Measurements from ENCODE around the gene OR2L13. TPM values are rescaled to one million over a fixed set of nuclear protein-coding genes. Genes with fewer than 3 reads are reported as not detected.

The OR2L13 gene
- total and polyA plus RNA-seq, 2 donors (not counting 3 experiments of a cell fraction or from before 2014, with no cell fraction given): not detected

GRCh38 chr1:248054671-248055070 lies 40.3 kb upstream of the OR2L13 start:
- POLR2A ChIA-PET: no interaction called here

More at GRCh38 chr1:248054671-248055070, 40.3 kb upstream of the OR2L13 start:
- H3K27me3 ChIP-seq (ENCODE audit: control insufficient read depth in 2 of 2, insufficient read depth in 2 of 2, low read length in 2 of 2): no peaks in the 10 kb centered on the region
- H3K9me3 ChIP-seq (replicated peaks; ENCODE audit: control insufficient read depth, insufficient read depth, low read length): peaks cover 7% of the 10 kb centered on the region
- DNase-seq (ENCODE audit: low read depth, low spot score) (no peak), FAIRE-seq (no peak)
- H3K4me3 ChIP-seq (replicated peaks in 1 of 3; ENCODE audit: insufficient read depth in 1 of 3, low read depth in 1 of 3, low read length in 3 of 3): no peak overlapping the region
- BruUV-seq (replicated peaks): no TSS peak
- no peaks in the 10 kb centered on the region for H3K36me3 ChIP-seq (ENCODE audit: control insufficient read depth in 2 of 2, extremely low read depth in 1 of 2, insufficient read depth in 2 of 2, low read length in 2 of 2)
- CTCF ChIA-PET: no interaction called here
- dilution Hi-C loops (cut with MboI; ENCODE audit: extremely low pct_ligation_motif_present, low sequenced_read_pairs): no loop called here
- no peak overlapping the region for H3K4me2 ChIP-seq (ENCODE audit: insufficient read depth, low read length)
- H3K79me2 ChIP-seq (ENCODE audit: control insufficient read depth, insufficient read depth, low read length): no peaks in the 10 kb centered on the region
- no peaks in the 10 kb centered on the region for H3K9me1 ChIP-seq (replicated peaks; ENCODE audit: control insufficient read depth, extremely low read depth, insufficient read depth, low read length)
- no peaks in the 10 kb centered on the region for H3K4me1 ChIP-seq (ENCODE audit: control insufficient read depth, extremely low read depth, insufficient read depth, low read length)
- H2AFZ ChIP-seq (ENCODE audit: low read depth, low read length): no peak overlapping the region
- intact Hi-C loops (cut with micrococcal nuclease): no loop called here
- H3K27ac ChIP-seq (ENCODE audit: insufficient read depth, low read depth, low read length): no peak overlapping the region
- TF ChIP-seq JUN (IDR thresholded peaks at IDR 0.05; ENCODE audit: borderline replicate concordance, insufficient read depth, insufficient read length, low read depth) (no peak), CTCF (IDR thresholded peaks at IDR 0.05; ENCODE audit: extremely low read depth in 1 of 2, insufficient read depth in 1 of 2, low read depth in 1 of 2, low read length in 2 of 2) (no peak), POLR2A (IDR thresholded peaks at IDR 0.05; ENCODE audit: low read depth, low read length) (no peak), MYC (IDR thresholded peaks at IDR 0.05; ENCODE audit: low read depth, low read length) (no peak), GATA2 (IDR thresholded peaks at IDR 0.05; ENCODE audit: insufficient read depth, insufficient read length, low read depth, low read length) (no peak), FOS (IDR thresholded peaks at IDR 0.05; ENCODE audit: borderline replicate concordance, insufficient read depth, low read length) (no peak), EZH2 (IDR thresholded peaks at IDR 0.05; ENCODE audit: borderline replicate concordance, low read depth, low read length, severe bottlenecking) (no peak)
- TF ChIP-seq, protein P1, sequence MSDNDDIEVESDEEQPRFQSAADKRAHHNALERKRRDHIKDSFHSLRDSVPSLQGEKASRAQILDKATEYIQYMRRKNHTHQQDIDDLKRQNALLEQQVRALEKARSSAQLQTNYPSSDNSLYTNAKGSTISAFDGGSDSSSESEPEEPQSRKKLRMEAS (IDR thresholded peaks at IDR 0.05; ENCODE audit: insufficient read depth, insufficient read length): no peak
- no peaks in the 10 kb centered on the region for H4K20me1 ChIP-seq (replicated peaks; ENCODE audit: control insufficient read depth, extremely low read depth, insufficient read depth, low read length)
- no peak overlapping the region for H3K9ac ChIP-seq (replicated peaks; ENCODE audit: extremely low read depth, insufficient read depth, low read length)

All from endothelial cell of umbilical vein (primary cell).